Measurements from ENCODE around the gene COA4.
A peak's percentile ranks its signal among the peaks of the same experiment; 100 is the strongest.

Gene COA4

DNA sequence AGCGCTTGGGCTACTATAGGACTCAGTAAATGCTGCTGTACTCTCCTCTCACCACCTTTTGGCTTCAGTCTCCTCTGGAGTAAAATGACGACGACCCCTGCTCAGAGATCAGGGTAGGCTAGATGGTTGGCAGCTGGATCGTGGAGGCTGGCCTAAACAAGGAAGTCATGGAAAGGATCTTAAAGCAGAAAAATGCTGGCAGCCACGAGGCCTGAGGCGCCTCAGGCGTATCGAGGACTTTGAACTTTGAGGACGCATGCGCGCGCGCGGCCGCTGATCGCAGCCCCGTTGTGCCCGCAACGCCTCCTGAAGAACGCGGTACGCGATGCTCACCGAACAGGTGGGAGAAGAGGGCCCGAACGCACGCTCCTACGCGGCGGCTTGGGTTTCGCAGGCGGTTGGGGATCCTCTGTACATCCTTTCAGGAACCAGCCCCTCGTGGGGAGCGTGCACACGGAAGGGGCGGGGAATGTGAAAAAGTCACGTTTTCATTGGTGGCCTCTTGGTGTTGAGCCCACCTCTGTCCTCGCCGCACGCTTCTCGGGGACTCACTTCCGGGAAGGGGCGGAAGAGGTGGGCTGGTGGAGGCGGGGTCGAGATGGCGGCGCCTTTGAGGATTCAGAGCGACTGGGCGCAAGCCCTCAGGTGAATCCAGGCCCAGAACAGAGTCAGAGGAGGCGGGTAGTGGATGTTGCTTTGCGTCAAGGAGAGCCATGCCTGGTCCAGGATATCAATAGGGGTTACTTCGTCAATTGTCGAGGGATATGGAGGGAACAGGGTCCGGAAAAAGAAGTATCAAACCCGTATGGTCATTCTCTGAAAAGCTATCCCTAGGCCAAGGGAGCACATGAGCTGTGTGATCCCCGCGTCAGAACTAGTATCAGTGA is at the start of gene COA4, which contains the start of gene PAAF1:
TSS of gene COA4 (minus strand) at position 423 of the 887 bp plus-strand sequence. CDS start 3,468 bp downstream, outside the sequence.
TSS of gene PAAF1 (plus strand) at position 576 of the 887 bp plus-strand sequence. CDS start at position 599, 23 bp downstream.
- Histone ChIP-seq H3K4me3 (ENCODE audit: low read length) (peak within 1 kb of the TSS; percentile 91), H3K4me1 (ENCODE audit: control insufficient read depth, low read length) (peaks cover 27% of the 10 kb centered on the region), H3K4me2 (ENCODE audit: low read length) (peak within 1 kb of the TSS; percentile 86), H4K20me1 (ENCODE audit: control insufficient read depth, insufficient read depth, low read depth, low read length) (no peaks in the 10 kb centered on the region), H3K27me3 (ENCODE audit: control insufficient read depth, low read length) (no peaks in the 10 kb centered on the region), H3K27ac (ENCODE audit: low read depth, low read length) (peak within 1 kb of the TSS; percentile 85), H3K79me2 (ENCODE audit: control insufficient read depth, low read length) (peaks cover 62% of the 10 kb centered on the region), H3F3A (ENCODE audit: control insufficient read depth, insufficient read depth) (peaks cover 9% of the 10 kb centered on the region), H3K9me2 (replicated peaks; ENCODE audit: control insufficient read depth, low read length) (no peaks in the 10 kb centered on the region), H3K36me3 (ENCODE audit: control insufficient read depth, low read length) (peaks cover 62% of the 10 kb centered on the region), H3K9me3 (ENCODE audit: control insufficient read depth, insufficient read depth, low read length) (no peaks in the 10 kb centered on the region)
- no peak for TF ChIP-seq EZH2phosphoT487 (IDR thresholded peaks at IDR 0.05; ENCODE audit: borderline replicate concordance, low read length)
- TF ChIP-seq, protein P1, sequence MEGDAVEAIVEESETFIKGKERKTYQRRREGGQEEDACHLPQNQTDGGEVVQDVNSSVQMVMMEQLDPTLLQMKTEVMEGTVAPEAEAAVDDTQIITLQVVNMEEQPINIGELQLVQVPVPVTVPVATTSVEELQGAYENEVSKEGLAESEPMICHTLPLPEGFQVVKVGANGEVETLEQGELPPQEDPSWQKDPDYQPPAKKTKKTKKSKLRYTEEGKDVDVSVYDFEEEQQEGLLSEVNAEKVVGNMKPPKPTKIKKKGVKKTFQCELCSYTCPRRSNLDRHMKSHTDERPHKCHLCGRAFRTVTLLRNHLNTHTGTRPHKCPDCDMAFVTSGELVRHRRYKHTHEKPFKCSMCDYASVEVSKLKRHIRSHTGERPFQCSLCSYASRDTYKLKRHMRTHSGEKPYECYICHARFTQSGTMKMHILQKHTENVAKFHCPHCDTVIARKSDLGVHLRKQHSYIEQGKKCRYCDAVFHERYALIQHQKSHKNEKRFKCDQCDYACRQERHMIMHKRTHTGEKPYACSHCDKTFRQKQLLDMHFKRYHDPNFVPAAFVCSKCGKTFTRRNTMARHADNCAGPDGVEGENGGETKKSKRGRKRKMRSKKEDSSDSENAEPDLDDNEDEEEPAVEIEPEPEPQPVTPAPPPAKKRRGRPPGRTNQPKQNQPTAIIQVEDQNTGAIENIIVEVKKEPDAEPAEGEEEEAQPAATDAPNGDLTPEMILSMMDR (IDR thresholded peaks at IDR 0.05; ENCODE audit: low read depth, low read length, poor library complexity, severe bottlenecking): no peak

DNA sequence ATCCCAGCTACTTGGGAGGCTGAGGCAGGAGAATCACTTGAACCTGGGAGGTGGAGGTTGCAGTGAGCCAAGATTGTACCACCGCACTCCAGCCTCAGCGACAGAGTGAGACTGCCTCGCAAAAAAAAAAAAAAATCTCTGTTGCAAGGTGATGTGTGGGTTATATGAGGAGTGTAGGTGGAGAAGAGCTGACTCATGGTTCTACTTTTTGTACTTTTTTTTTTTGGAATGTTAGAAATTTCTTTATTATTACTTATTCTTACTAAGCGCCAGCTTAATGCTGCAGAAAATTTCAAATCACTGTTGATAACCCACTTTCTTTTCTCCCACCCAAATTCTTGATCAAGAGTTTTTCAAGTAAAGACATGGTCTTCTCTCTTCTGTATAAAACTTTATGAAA is 44.5 kb upstream of the COA4 start:
- Histone ChIP-seq H3K4me2 (ENCODE audit: low read length) (no peak overlapping the region), H3K9me2 (replicated peaks; ENCODE audit: control insufficient read depth, low read length) (no peaks in the 10 kb centered on the region), H3K9me3 (ENCODE audit: control insufficient read depth, insufficient read depth, low read length) (no peaks in the 10 kb centered on the region), H3K36me3 (ENCODE audit: control insufficient read depth, low read length) (peaks cover 40% of the 10 kb centered on the region), H3K27ac (ENCODE audit: low read depth, low read length) (no peak overlapping the region), H3K4me3 (ENCODE audit: low read length) (no peak overlapping the region), H3F3A (ENCODE audit: control insufficient read depth, insufficient read depth) (no peaks in the 10 kb centered on the region), H3K79me2 (ENCODE audit: control insufficient read depth, low read length) (no peaks in the 10 kb centered on the region), H3K27me3 (ENCODE audit: control insufficient read depth, low read length) (no peaks in the 10 kb centered on the region), H4K20me1 (ENCODE audit: control insufficient read depth, insufficient read depth, low read depth, low read length) (no peaks in the 10 kb centered on the region), H3K4me1 (ENCODE audit: control insufficient read depth, low read length) (no peaks in the 10 kb centered on the region)
- TF ChIP-seq, protein P1 (IDR thresholded peaks at IDR 0.05; ENCODE audit: low read depth, low read length, poor library complexity, severe bottlenecking): no peak
- no peak for TF ChIP-seq EZH2phosphoT487 (IDR thresholded peaks at IDR 0.05; ENCODE audit: borderline replicate concordance, low read length)

DNA sequence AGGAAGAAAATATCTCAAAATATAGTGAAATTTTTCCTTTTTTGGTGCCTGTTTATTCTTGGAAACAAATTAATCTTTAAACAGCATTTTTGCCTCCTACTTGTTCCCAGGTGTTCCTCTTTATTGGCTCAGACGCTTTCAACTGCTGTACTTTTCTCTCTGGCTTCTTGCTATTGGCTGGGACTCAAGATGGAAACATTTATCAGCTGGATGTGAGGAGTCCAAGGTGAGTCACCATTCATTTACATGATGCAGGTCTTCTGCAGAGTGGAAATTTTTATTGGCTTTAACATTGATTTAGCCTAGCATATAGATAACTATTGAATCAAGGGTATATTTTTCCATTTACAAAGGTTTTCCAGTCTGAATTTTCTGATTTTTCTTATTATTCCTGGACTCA is 39.8 kb upstream of the COA4 start:
- no peak overlapping the region for H3K4me2 ChIP-seq (ENCODE audit: low read length)
- H3K4me1 ChIP-seq (ENCODE audit: control insufficient read depth, low read length): no peaks in the 10 kb centered on the region
- no peak overlapping the region for H3K4me3 ChIP-seq (ENCODE audit: low read length)
- TF ChIP-seq, protein P1 (IDR thresholded peaks at IDR 0.05; ENCODE audit: low read depth, low read length, poor library complexity, severe bottlenecking): no peak
- no peak for TF ChIP-seq EZH2phosphoT487 (IDR thresholded peaks at IDR 0.05; ENCODE audit: borderline replicate concordance, low read length)
- no peaks in the 10 kb centered on the region for H3K27me3 ChIP-seq (ENCODE audit: control insufficient read depth, low read length)
- no peak overlapping the region for H3K27ac ChIP-seq (ENCODE audit: low read depth, low read length)
- no peaks in the 10 kb centered on the region for H3K79me2 ChIP-seq (ENCODE audit: control insufficient read depth, low read length)
- peaks cover 63% of the 10 kb centered on the region for H3K36me3 ChIP-seq (ENCODE audit: control insufficient read depth, low read length)
- H3F3A ChIP-seq (ENCODE audit: control insufficient read depth, insufficient read depth): 0 out of 2 replicates have a peak, but pooled peaks cover 4% of the 10 kb centered on the region
- H3K9me3 ChIP-seq (ENCODE audit: control insufficient read depth, insufficient read depth, low read length): no peaks in the 10 kb centered on the region
- no peaks in the 10 kb centered on the region for H4K20me1 ChIP-seq (ENCODE audit: control insufficient read depth, insufficient read depth, low read depth, low read length)
- H3K9me2 ChIP-seq (replicated peaks; ENCODE audit: control insufficient read depth, low read length): no peaks in the 10 kb centered on the region

Measured in DOHH2 (cell line).